PC-9 (cell line): ENCODE results near the gene SIK3. TPM values are rescaled to one million over a fixed set of nuclear protein-coding genes. Genes with fewer than 3 reads are reported as not detected.
"Not testable (repeated sequence)": the region's sequence is repeated elsewhere in the genome, so short reads cannot be mapped to it uniquely, and the experiment has no call there.

ENCODE experiments used
- BruUV-seq: library from RNA; stranded (reverse); fragments of 400-500 nt; replicated peaks from 2 replicates; lab custom pipeline; 2021; lab: Mats Ljungman, UMichigan
- CTCF ChIA-PET: fragments of 300-600 bp; sonication (Branson Sonifier 250); formaldehyde crosslinking; loops from one replicate; lab custom pipeline; 2022; ENCODE audit warnings: antibody characterized with exemption; lab: Charles Lee
- POLR2A ChIA-PET: fragments of 300-600 bp; sonication (Branson Sonifier 250); formaldehyde crosslinking; loops from one replicate; lab custom pipeline; 2022; ENCODE audit warnings: antibody characterized with exemption; ENCODE audit not compliant: unreplicated experiment; lab: Charles Lee
- DNase-seq, 2 experiments: peaks; one replicate each; pipeline versions ENCODE4 v3.0.0 to v3.0.0-alpha.2; 2015 to 2022; ENCODE audit warnings: mixed read lengths in 1 of 2
- H2AFZ ChIP-seq: fragments of 200-600 bp; sonication (generic); 2 replicates; pipeline ENCODE4 v1.8.1; 2017; ENCODE audit warnings: antibody characterized with exemption
- H3F3A ChIP-seq: fragments of 200-600 bp; sonication (generic); 2 replicates; pipeline ENCODE4 v1.8.1; 2017; ENCODE audit warnings: antibody characterized with exemption, mild to moderate bottlenecking, low read depth; ENCODE audit not compliant: insufficient read depth
- H3K27ac ChIP-seq: fragments of 200-600 bp; sonication (generic); 2 replicates; pipeline ENCODE4 v1.6.1; 2016; ENCODE audit warnings: mixed run types
- H3K27me3 ChIP-seq: fragments of 200-600 bp; sonication (generic); 2 replicates; pipeline ENCODE4 v1.6.1; 2016; ENCODE audit warnings: low read depth, mixed run types; ENCODE audit not compliant: insufficient read depth
- H3K36me3 ChIP-seq: fragments of 200-600 bp; sonication (generic); 2 replicates; pipeline ENCODE4 v1.6.1; 2016; ENCODE audit warnings: low read depth, mixed run types
- H3K4me1 ChIP-seq: fragments of 200-600 bp; sonication (generic); replicated peaks from 2 replicates; pipeline ENCODE4 v1.6.1; 2016; ENCODE audit warnings: mixed run types; ENCODE audit not compliant: insufficient read depth
- H3K4me2 ChIP-seq: fragments of 200-600 bp; sonication (generic); 2 replicates; pipeline ENCODE4 v1.6.1; 2017; ENCODE audit warnings: mixed run types
- H3K4me3 ChIP-seq: fragments of 200-600 bp; sonication (generic); 2 replicates; pipeline ENCODE4 v1.6.1; 2016; ENCODE audit warnings: mixed run types
- H3K79me2 ChIP-seq: fragments of 200-600 bp; sonication (generic); 2 replicates; pipeline ENCODE4 v1.6.1; 2017; ENCODE audit warnings: low read depth, mixed run types
- H3K9me2 ChIP-seq: fragments of 200-600 bp; sonication (generic); 2 replicates; pipeline ENCODE4 v1.8.1; 2017; ENCODE audit warnings: mild to moderate bottlenecking; ENCODE audit not compliant: insufficient read depth
- H3K9me3 ChIP-seq: fragments of 200-600 bp; sonication (generic); 2 replicates; pipeline ENCODE4 v1.8.1; 2016; ENCODE audit warnings: low read depth; ENCODE audit not compliant: insufficient read depth
- H4K20me1 ChIP-seq: fragments of 200-600 bp; sonication (generic); 2 replicates; pipeline ENCODE4 v1.8.1; 2017; ENCODE audit not compliant: insufficient read depth
- CTCF ChIP-seq: fragments of 200-600 bp; sonication (generic); conservative IDR thresholded peaks from 2 replicates; pipeline ENCODE4 v1.6.1; 2017; ENCODE audit warnings: mixed run types, antibody characterized with exemption, mild to moderate bottlenecking, moderate library complexity
- EZH2 ChIP-seq: fragments of 200-600 bp; sonication (generic); IDR thresholded peaks from 2 replicates; pipeline ENCODE4 v1.8.0; 2017; ENCODE audit warnings: antibody characterized with exemption, low read depth
- intact Hi-C: fragments of 100-400 bp; cut with micrococcal nuclease; formaldehyde crosslinking; loops from one replicate; pipeline ENCODE4 v1.10.0; 2022; ENCODE audit not compliant: unreplicated experiment
- total RNA-seq: library from RNA; stranded (reverse); gene quantifications from 2 replicates; pipeline ENCODE4 v1.2.3, GENCODE V29; 2021

The SIK3 gene
- total RNA-seq, 1 experiment from 2014 or later = 30.2 TPM

GRCh38 chr11:117143871-117144476, 45.7 kb upstream of the SIK3 start, which contains the start of gene PAFAH1B2:
Gene PAFAH1B2, plus strand, starts transcription at chr11:117144287. Its CDS starts 8,161 bp downstream, at chr11:117152448.
- Histone ChIP-seq H3K36me3 (peaks cover 23% of the 10 kb centered on the region), H3K9me2 (no peaks in the 10 kb centered on the region), H4K20me1 (peaks cover 43% of the 10 kb centered on the region), H3F3A (peaks cover 10% of the 10 kb centered on the region), H3K9me3 (no peaks in the 10 kb centered on the region), H3K4me3 (peak within 1 kb of the TSS; percentile 85), H3K4me2 (peak within 1 kb of the TSS; percentile 86), H3K27ac (peak within 1 kb of the TSS; percentile 44), H3K27me3 (no peaks in the 10 kb centered on the region), H3K4me1 (peaks cover 13% of the 10 kb centered on the region), H2AFZ (peak within 1 kb of the TSS; percentile 99), H3K79me2 (peaks cover 47% of the 10 kb centered on the region)
- ChIA-PET POLR2A (interaction anchor here (0.5 to 0.9 kb wide), 6 partner anchors 40 to 120 kb away, joined by 3 to 24 read pairs (median 12); no protein-coding TSS in a partner anchor), CTCF (interaction anchor here (0.5 to 0.7 kb wide), 4 partner anchors 27 to 671 kb away, joined by 4 to 9 read pairs (median 6); no protein-coding TSS in a partner anchor)
- DNase-seq = peak; percentile 88 to 92
- intact Hi-C loops = loop anchor here (2.0 kb wide), 2 partner anchors 17 to 73 kb away; no protein-coding TSS in a partner anchor
- TSS peak; percentile 98 for BruUV-seq
- TF ChIP-seq CTCF (no peak), EZH2 (no peak)

- peaks cover 10% of the 10 kb centered on the region for H3F3A ChIP-seq
- H2AFZ ChIP-seq = peak overlapping the region; percentile 99
- no TSS peak for BruUV-seq
- TF ChIP-seq EZH2 (no peak), CTCF (no peak)
- H3K36me3 ChIP-seq = peaks cover 22% of the 10 kb centered on the region
- H3K79me2 ChIP-seq = peaks cover 41% of the 10 kb centered on the region
- peaks cover 13% of the 10 kb centered on the region for H3K4me1 ChIP-seq
- no peaks in the 10 kb centered on the region for H3K9me2 ChIP-seq
- CTCF ChIA-PET = interaction anchor here (0.7 kb wide), 1 partner anchor 287 kb away, joined by 9 read pairs; no protein-coding TSS in a partner anchor
- H4K20me1 ChIP-seq = peaks cover 38% of the 10 kb centered on the region
- peak overlapping the region; percentile 85 for H3K4me3 ChIP-seq
- H3K4me2 ChIP-seq = peak overlapping the region; percentile 86
- no peaks in the 10 kb centered on the region for H3K9me3 ChIP-seq
- POLR2A ChIA-PET = interaction anchor here (0.7 kb wide), 2 partner anchors 41 to 120 kb away, joined by 22 to 24 read pairs; no protein-coding TSS in a partner anchor
- no peak overlapping the region for H3K27ac ChIP-seq
- no peaks in the 10 kb centered on the region for H3K27me3 ChIP-seq
- DNase-seq = peak in 1 of 2 experiments; percentile 8
- intact Hi-C loops = loop anchor here (2.0 kb wide), 1 partner anchor 17 kb away; no protein-coding TSS in a partner anchor
These were observed 45.2 kb upstream of the SIK3 start for GRCh38 chr11:117143390-117143789.

- H2AFZ ChIP-seq, H3K4me3 ChIP-seq, H3K79me2 ChIP-seq, H3K4me2 ChIP-seq, H3K27me3 ChIP-seq, H4K20me1 ChIP-seq, H3K9me2 ChIP-seq, POLR2A ChIA-PET, H3K9me3 ChIP-seq, H3F3A ChIP-seq, H3K36me3 ChIP-seq, intact Hi-C loops, H3K27ac ChIP-seq, H3K4me1 ChIP-seq, CTCF ChIA-PET: not testable (repeated sequence)
- BruUV-seq = TSS peak; percentile 61
- DNase-seq = peak in 1 of 2 experiments; percentile 23
These were observed 39.2 kb upstream of the SIK3 start for GRCh38 chr11:117137223-117138086.

- H2AFZ ChIP-seq, H4K20me1 ChIP-seq, H3K36me3 ChIP-seq, BruUV-seq, POLR2A ChIA-PET, H3K27ac ChIP-seq, H3F3A ChIP-seq, H3K9me3 ChIP-seq, DNase-seq, H3K4me3 ChIP-seq, H3K79me2 ChIP-seq, CTCF ChIA-PET, H3K4me2 ChIP-seq, H3K9me2 ChIP-seq, H3K27me3 ChIP-seq, H3K4me1 ChIP-seq, intact Hi-C loops: not testable (repeated sequence)
These were observed 36.8 kb upstream of the SIK3 start for GRCh38 chr11:117134979-117135378.
